Bronchial epithelial cell (primary cell): Measurements from ENCODE around the gene AUP1. TPM values are rescaled to one million over a fixed set of nuclear protein-coding genes. Genes with fewer than 3 reads are reported as not detected.
A peak's percentile ranks its signal among the peaks of the same experiment; 100 is the strongest.

ENCODE experiments used
- DNase-seq: peaks from one replicate; pipeline ENCODE4 v3.0.0-alpha.2; 2010; ENCODE audit warnings: low read depth
- FAIRE-seq: peaks from 2 replicates; lab custom pipeline; 2011; peaks lifted over from hg19 to GRCh38; lab: Jason Lieb, UNC
- H3K27me3 ChIP-seq: 2 replicates; pipeline ENCODE4 v1.5.1; 2011; ENCODE audit warnings: low read length; ENCODE audit not compliant: control insufficient read depth, insufficient read depth
- H3K36me3 ChIP-seq: 2 replicates; pipeline ENCODE4 v1.5.1; 2011; ENCODE audit warnings: low read length; ENCODE audit not compliant: control insufficient read depth, insufficient read depth
- H3K4me3 ChIP-seq: 2 replicates; pipeline ENCODE4 v1.5.1; 2011; ENCODE audit warnings: mild to moderate bottlenecking, low read depth, low read length, control low read depth
- total RNA-seq: library from RNA; depleted of rRNA; stranded (reverse); fragments of >200 nt; gene quantifications from 2 replicates; pipeline ENCODE4 v1.2.1, GENCODE V29; 2014
- TF ChIP-seq, protein P1 (sequence below): IDR thresholded peaks from 2 replicates; pipeline ENCODE4 v1.5.1; 2011; ENCODE audit warnings: mild to moderate bottlenecking, moderate library complexity, low read length, control low read depth, inconsistent platforms; ENCODE audit not compliant: insufficient read depth, severe bottlenecking

AUP1 gene
- total RNA-seq, 1 donor from 2014 or later: 198 TPM

DNA sequence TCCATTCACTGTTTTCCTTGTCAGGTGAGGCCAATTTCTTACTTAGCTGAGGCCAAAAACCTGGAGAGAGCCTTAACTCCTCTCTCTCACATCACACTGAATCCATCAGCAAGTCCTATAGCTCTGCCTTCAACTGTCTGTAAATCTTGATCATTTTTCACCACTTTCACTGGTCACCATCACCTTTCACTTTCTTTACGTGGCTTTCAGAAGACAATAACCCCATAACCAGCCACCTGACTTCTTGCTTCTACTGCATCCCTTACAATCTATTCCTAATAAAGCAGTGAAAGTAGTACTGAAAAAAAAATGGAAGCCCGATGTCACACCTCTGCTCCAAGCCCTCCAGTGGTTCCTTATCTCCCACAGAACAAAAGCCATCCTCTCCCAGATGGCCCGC lies 16.5 kb upstream of the AUP1 start:
- no peak for DNase-seq
- no peak for FAIRE-seq
- Histone ChIP-seq H3K4me3 (no peak overlapping the region), H3K36me3 (no peaks in the 10 kb centered on the region), H3K27me3 (no peaks in the 10 kb centered on the region)
- TF ChIP-seq, protein P1, sequence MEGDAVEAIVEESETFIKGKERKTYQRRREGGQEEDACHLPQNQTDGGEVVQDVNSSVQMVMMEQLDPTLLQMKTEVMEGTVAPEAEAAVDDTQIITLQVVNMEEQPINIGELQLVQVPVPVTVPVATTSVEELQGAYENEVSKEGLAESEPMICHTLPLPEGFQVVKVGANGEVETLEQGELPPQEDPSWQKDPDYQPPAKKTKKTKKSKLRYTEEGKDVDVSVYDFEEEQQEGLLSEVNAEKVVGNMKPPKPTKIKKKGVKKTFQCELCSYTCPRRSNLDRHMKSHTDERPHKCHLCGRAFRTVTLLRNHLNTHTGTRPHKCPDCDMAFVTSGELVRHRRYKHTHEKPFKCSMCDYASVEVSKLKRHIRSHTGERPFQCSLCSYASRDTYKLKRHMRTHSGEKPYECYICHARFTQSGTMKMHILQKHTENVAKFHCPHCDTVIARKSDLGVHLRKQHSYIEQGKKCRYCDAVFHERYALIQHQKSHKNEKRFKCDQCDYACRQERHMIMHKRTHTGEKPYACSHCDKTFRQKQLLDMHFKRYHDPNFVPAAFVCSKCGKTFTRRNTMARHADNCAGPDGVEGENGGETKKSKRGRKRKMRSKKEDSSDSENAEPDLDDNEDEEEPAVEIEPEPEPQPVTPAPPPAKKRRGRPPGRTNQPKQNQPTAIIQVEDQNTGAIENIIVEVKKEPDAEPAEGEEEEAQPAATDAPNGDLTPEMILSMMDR: no peak

DNA sequence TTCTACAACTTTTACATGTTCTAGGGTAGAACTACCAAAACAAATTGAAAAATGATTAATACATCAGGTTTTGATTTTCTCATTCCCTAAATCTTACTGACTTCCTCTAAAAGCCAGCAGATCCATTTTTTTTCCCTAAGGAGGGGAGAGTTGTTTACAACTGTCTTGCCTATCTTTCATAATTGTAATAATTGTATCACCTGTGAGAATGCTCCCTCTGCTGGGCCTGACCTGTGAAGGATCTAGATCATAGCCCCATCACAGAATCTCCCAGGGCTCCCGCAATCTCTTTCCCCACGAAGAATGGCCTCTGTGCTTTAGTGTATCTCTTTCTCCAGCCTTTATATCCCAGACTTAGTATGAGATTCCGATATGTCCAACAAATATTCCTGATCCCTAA lies 15.1 kb upstream of the AUP1 start:
- DNase-seq (peak; percentile 27), FAIRE-seq (no peak)
- Histone ChIP-seq H3K4me3 (no peak overlapping the region), H3K36me3 (no peaks in the 10 kb centered on the region), H3K27me3 (no peaks in the 10 kb centered on the region)
- TF ChIP-seq, protein P1: peak; percentile 36

DNA sequence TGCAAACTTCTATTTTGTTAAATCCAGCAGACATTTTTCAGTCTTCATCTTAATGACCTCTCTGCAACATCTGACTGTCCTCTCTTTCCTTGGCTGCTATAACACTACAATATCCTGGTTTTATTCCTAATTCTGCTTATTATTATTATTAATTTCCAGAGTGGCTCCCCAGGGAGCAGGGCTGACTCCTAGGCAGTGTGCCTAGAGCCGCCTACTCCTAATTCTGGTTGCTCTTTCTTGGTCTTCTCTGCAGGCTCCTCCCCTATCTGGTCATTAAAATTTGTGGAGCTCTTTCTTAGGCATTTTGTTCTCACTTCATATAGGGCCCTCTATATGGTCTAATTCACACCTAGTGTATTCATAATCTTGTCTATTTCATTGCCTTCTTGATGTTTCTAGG lies 13.5 kb upstream of the AUP1 start:
- FAIRE-seq: no peak
- Histone ChIP-seq H3K36me3 (no peaks in the 10 kb centered on the region), H3K27me3 (no peaks in the 10 kb centered on the region), H3K4me3 (no peak overlapping the region)
- TF ChIP-seq, protein P1: no peak
- no peak for DNase-seq

DNA sequence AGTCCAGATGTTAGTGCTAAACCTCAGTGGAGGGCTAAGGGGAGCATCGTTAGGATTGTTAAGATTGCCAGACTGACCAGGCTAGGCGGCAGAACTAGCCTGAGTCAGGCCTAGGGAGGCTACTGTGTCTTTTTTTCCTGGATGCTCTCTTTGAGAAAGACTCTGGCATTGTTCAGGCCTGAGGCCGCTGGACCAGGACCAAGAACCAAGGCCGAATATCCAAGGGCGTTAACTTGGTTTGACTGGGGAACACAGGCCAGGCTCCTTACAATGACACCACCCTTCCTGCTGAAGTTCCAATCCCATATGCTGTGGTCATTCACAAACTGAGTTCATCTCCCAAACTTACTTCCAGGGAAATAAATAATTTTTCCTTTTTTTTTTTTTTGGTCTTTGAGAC lies 10.8 kb upstream of the AUP1 start:
- Histone ChIP-seq H3K4me3 (no peak overlapping the region), H3K36me3 (no peaks in the 10 kb centered on the region), H3K27me3 (no peaks in the 10 kb centered on the region)
- TF ChIP-seq, protein P1: no peak
- DNase-seq (no peak), FAIRE-seq (no peak)

DNA sequence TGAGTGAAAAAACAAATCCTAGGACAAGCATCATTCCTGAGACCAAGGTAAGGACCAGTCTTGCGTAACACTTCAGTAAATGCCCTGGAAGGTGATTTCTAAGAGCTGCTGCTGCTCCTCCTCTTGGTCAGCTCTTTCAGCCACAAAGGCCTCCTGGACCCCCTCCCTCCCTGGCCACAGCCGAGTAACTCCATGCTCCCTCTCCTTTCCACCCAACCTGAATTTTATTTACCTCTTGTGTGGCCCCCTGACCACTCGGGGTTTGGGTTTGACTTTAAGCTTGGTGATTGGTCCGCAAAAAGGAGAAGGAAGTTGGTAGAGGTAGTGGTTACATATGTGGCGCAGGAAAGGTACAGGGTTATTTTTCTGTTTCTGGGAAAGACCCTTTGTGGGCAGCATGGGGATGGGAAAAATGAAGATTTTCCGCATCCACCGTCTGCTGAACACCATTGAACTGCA lies 9.4 kb upstream of the AUP1 start:
- FAIRE-seq (peak; percentile 36), DNase-seq (no peak)
- H3K4me3 ChIP-seq: no peak overlapping the region
- H3K27me3 ChIP-seq: no peaks in the 10 kb centered on the region
- no peaks in the 10 kb centered on the region for H3K36me3 ChIP-seq
- TF ChIP-seq, protein P1: no peak

DNA sequence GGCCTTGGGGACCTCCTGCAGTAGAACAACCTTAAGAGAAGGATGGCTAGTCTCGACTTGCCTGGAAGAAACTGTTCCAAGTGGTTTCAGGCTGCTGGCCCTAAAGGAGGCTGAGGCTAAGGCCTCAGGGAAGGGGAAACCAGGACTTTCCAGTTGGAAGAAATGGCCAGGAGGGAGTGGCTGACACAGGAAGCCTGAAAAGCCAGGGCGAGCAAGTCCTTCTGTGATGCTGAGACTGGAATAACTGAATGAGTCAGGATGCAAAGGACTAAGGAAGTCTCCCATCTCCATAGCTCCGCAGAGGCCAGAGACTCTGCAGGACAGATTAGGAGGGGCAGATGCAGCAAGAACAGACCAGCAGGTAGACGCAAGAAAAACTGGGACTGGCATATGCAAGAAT lies 7.6 kb upstream of the AUP1 start:
- TF ChIP-seq, protein P1: no peak
- H3K27me3 ChIP-seq: no peaks in the 10 kb centered on the region
- DNase-seq (peak; percentile 77), FAIRE-seq (no peak)
- peaks cover 7% of the 10 kb centered on the region for H3K36me3 ChIP-seq
- no peak overlapping the region for H3K4me3 ChIP-seq
